K562 (cell line): ENCODE results near the gene TMEM132D. TPM values are rescaled to one million over a fixed set of nuclear protein-coding genes. Genes with fewer than 3 reads are reported as not detected.
A peak's percentile ranks its signal among the peaks of the same experiment; 100 is the strongest.

Experiments
- MCM5 ChIP-seq: fragments of 450-650 bp; IDR thresholded peaks from 2 replicates; pipeline ENCODE4 v1.6.1; 2016; ENCODE audit warnings: low read depth
- MIER1 ChIP-seq: fragments of 450-650 bp; IDR thresholded peaks from 2 replicates; pipeline ENCODE4 v1.6.1; 2016; ENCODE audit warnings: antibody characterized with exemption, mild to moderate bottlenecking, low read depth
- PREB ChIP-seq: sonication (generic); formaldehyde crosslinking; IDR thresholded peaks from 2 replicates; pipeline ENCODE4 v1.8.1; 2023; ENCODE audit warnings: mild to moderate bottlenecking, missing genetic modification reagents
- RBM22 ChIP-seq: fragments of 200-400 bp; formaldehyde crosslinking; IDR thresholded peaks from 2 replicates; pipeline ENCODE4 v1.6.1; 2018; ENCODE audit warnings: low read length, low read depth; ENCODE audit not compliant: poor library complexity, severe bottlenecking
- REST ChIP-seq, 2 experiments: fragments of 450-650 bp; formaldehyde crosslinking in 1 of 2; IDR thresholded peaks; 2 replicates each; pipeline versions ENCODE4 v1.4.0 to v1.6.1; 2014 to 2020; ENCODE audit warnings: mild to moderate bottlenecking in 2 of 2, borderline replicate concordance in 1 of 2, low read depth in 1 of 2
- SMC3 ChIP-seq: conservative IDR thresholded peaks from 2 replicates; pipeline ENCODE4 v1.6.1; 2011; ENCODE audit warnings: low read depth, low read length, improper control_type of control experiment; ENCODE audit not compliant: insufficient read depth
- polyA plus RNA-seq, 8 experiments: library from polyadenylated mRNA; depleted of rRNA in 4 of 8; stranded (reverse) in 5 of 8; unstranded in 3 of 8; fragments of >200 nt; fragmentation: Nextera tagmentation in 2 of 8; fragmentation: Illumina TruSeq in 1 of 8; extraction: Ambion mirVana in 2 of 8; extraction: Trizol in 1 of 8; gene quantifications; 2 replicates each; pipeline versions ENCODE4 v1.2.1 to v1.2.3, GENCODE V29; 2011 to 2014; ENCODE audit warnings: inconsistent platforms in 1 of 8, missing spikeins in 1 of 8
- total RNA-seq, 7 experiments: library from RNA; depleted of rRNA in 6 of 7; stranded (reverse); fragments of >200 nt in 6 of 7; fragmentation: Illumina TruSeq in 2 of 7; extraction: Trizol in 2 of 7; gene quantifications; 2 replicates each; pipeline versions ENCODE4 v1.2.1 to v1.2.3, GENCODE V29; 2011 to 2021; ENCODE audit warnings: low replicate concordance in 1 of 7
- TF ChIP-seq, protein P1 (sequence below): fragments of 450-650 bp; formaldehyde crosslinking; IDR thresholded peaks from 2 replicates; pipeline ENCODE4 v1.4.0; 2020; ENCODE audit warnings: mild to moderate bottlenecking, moderate library complexity

The TMEM132D gene
- total and polyA plus RNA-seq, 9 of the 15 experiments (the other 6 are each of a cell fraction or from before 2014, with no cell fraction given): not detected

GRCh38 chr12:129911428-129912049 lies 7.7 kb upstream of the TMEM132D start (continued):
- TF ChIP-seq REST (IDR thresholded peaks at IDR 0.05; ENCODE audit: borderline replicate concordance) (peak; percentile 67), REST (CRISPR knock-in tag; IDR thresholded peaks at IDR 0.05; ENCODE audit: low read depth) (no peak), PREB (no peak), MCM5 (no peak), MIER1 (no peak), SMC3 (peak; percentile 77), RBM22 (no peak)
- TF ChIP-seq, protein P1, sequence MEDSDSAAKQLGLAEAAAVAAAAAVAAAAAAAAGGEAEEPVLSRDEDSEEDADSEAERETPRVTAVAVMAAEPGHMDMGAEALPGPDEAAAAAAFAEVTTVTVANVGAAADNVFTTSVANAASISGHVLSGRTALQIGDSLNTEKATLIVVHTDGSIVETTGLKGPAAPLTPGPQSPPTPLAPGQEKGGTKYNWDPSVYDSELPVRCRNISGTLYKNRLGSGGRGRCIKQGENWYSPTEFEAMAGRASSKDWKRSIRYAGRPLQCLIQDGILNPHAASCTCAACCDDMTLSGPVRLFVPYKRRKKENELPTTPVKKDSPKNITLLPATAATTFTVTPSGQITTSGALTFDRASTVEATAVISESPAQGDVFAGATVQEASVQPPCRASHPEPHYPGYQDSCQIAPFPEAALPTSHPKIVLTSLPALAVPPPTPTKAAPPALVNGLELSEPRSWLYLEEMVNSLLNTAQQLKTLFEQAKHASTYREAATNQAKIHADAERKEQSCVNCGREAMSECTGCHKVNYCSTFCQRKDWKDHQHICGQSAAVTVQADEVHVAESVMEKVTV: peak; percentile 54; the same call in 1 of the 2 replicates
